ENCODE data around the gene NPR1.

The NPR1 gene

GRCh38 chr1:153728305-153729066 is 50.0 kb downstream of the NPR1 start (continued):
- peak; percentile 51; the same call in 1 of the 2 replicates for TF ChIP-seq PATZ1 (tag by site-specific recombination; IDR thresholded peaks at IDR 0.05)
- peak; percentile 55 for TF ChIP-seq EGR2 (tag by site-specific recombination; IDR thresholded peaks at IDR 0.05; ENCODE audit: low read depth)
- TF ChIP-seq ZNF426 (tag by site-specific recombination; IDR thresholded peaks at IDR 0.05) = no peak
- TF ChIP-seq MEIS1 (CRISPR knock-in tag; IDR thresholded peaks at IDR 0.05; ENCODE audit: borderline replicate concordance) = no peak
- TF ChIP-seq ZNF658 (tag by site-specific recombination; IDR thresholded peaks at IDR 0.05) = no peak
- no peak for TF ChIP-seq ZFP3 (tag by site-specific recombination; IDR thresholded peaks at IDR 0.05; ENCODE audit: low read depth)
- no peak for TF ChIP-seq ZNF654 (tag by site-specific recombination; IDR thresholded peaks at IDR 0.05; ENCODE audit: low read depth)
- TF ChIP-seq ZBTB20 (tag by site-specific recombination; IDR thresholded peaks at IDR 0.05) = no peak
- TF ChIP-seq ZBTB11 (tag by site-specific recombination; conservative IDR thresholded peaks at IDR 0.05; ENCODE audit: low read depth) = 0 out of 2 replicates have a peak, but pooled peaks have one; percentile 22
- no peak for TF ChIP-seq PBX3 (CRISPR knock-in tag; IDR thresholded peaks at IDR 0.05)
- no peak for TF ChIP-seq PRDM4 (tag by site-specific recombination; IDR thresholded peaks at IDR 0.05)
- 0 out of 2 replicates have a peak, but pooled peaks have one; percentile 3 for TF ChIP-seq ZNF324 (tag by site-specific recombination; IDR thresholded peaks at IDR 0.05)
- TF ChIP-seq GLI2 (tag by site-specific recombination; IDR thresholded peaks at IDR 0.05; ENCODE audit: borderline replicate concordance, low read depth) = no peak
- TF ChIP-seq ZNF23 (tag by site-specific recombination; IDR thresholded peaks at IDR 0.05; ENCODE audit: borderline replicate concordance) = no peak
- TF ChIP-seq ZNF501 (tag by site-specific recombination; IDR thresholded peaks at IDR 0.05) = 0 out of 2 replicates have a peak, but pooled peaks have one; percentile 36
- no peak for TF ChIP-seq ZBTB44 (tag by site-specific recombination; IDR thresholded peaks at IDR 0.05)
- TF ChIP-seq GLIS1 (tag by site-specific recombination; IDR thresholded peaks at IDR 0.05) = peak; percentile 49; the same call in 1 of the 2 replicates
- peak; percentile 99 for TF ChIP-seq ZNF394 (tag by site-specific recombination; IDR thresholded peaks at IDR 0.05; ENCODE audit: borderline replicate concordance)
- peak; percentile 54 for TF ChIP-seq ZFHX2 (tag by site-specific recombination; conservative IDR thresholded peaks at IDR 0.05)
- 0 out of 2 replicates have a peak, but pooled peaks have one; percentile 8 for TF ChIP-seq ZBTB8A (tag by site-specific recombination; IDR thresholded peaks at IDR 0.05)
- 0 out of 2 replicates have a peak, but pooled peaks have one; percentile 7 for TF ChIP-seq ZNF639 (tag by site-specific recombination; IDR thresholded peaks at IDR 0.05)
- no peak for TF ChIP-seq ZNF248 (tag by site-specific recombination; IDR thresholded peaks at IDR 0.05)
- no peak for TF ChIP-seq ZNF513 (tag by site-specific recombination; IDR thresholded peaks at IDR 0.05)
- peak; percentile 90 for TF ChIP-seq OSR2 (tag by site-specific recombination; IDR thresholded peaks at IDR 0.05)
- peak; percentile 90 for TF ChIP-seq IKZF3 (tag by site-specific recombination; IDR thresholded peaks at IDR 0.05)

Measured in HEK293 (cell line).